HG03039 (cell line): Measurements from ENCODE around the gene NDEL1.

Experiments
- ATAC-seq: cut with Tn5 transposase; IDR thresholded peaks from one replicate; pipeline ENCODE4 v1.9.1; 2021; ENCODE audit warnings: mild to moderate bottlenecking, moderate library complexity; ENCODE audit not compliant: unreplicated experiment

The NDEL1 gene

GRCh38 chr17:8453326-8453725, 17.6 kb downstream of the NDEL1 start:
- ATAC-seq = no peak

GRCh38 chr17:8455665-8456209, 20.1 kb downstream of the NDEL1 start:
- no peak for ATAC-seq

GRCh38 chr17:8458128-8458527, 22.4 kb downstream of the NDEL1 start:
- no peak for ATAC-seq

GRCh38 chr17:8459107-8459506, 23.4 kb downstream of the NDEL1 start:
- no peak for ATAC-seq

- ATAC-seq = no peak
These were observed 24.1 kb downstream of the NDEL1 start for GRCh38 chr17:8459831-8460230.

GRCh38 chr17:8462564-8462963, 26.9 kb downstream of the NDEL1 start:
- ATAC-seq = no peak

- no peak for ATAC-seq
These were observed 27.4 kb downstream of the NDEL1 start for GRCh38 chr17:8463099-8463498.

- ATAC-seq = no peak
These were observed 29.3 kb downstream of the NDEL1 start for GRCh38 chr17:8464941-8465340.

- no peak for ATAC-seq
These were observed 29.7 kb downstream of the NDEL1 start for GRCh38 chr17:8465356-8465755.

- ATAC-seq = no peak
These were observed 30.1 kb downstream of the NDEL1 start for GRCh38 chr17:8465759-8466158.

- no peak for ATAC-seq
These were observed 30.8 kb downstream of the NDEL1 start for GRCh38 chr17:8466456-8466855.

GRCh38 chr17:8466873-8467272, 31.2 kb downstream of the NDEL1 start:
- ATAC-seq = no peak

- ATAC-seq = no peak
These were observed 31.8 kb downstream of the NDEL1 start for GRCh38 chr17:8467527-8467926.

GRCh38 chr17:8468127-8468526, 32.4 kb downstream of the NDEL1 start:
- no peak for ATAC-seq

- no peak for ATAC-seq
These were observed 33.3 kb downstream of the NDEL1 start for GRCh38 chr17:8468980-8469379.

- ATAC-seq = no peak
These were observed 34.3 kb downstream of the NDEL1 start for GRCh38 chr17:8469964-8470363.

GRCh38 chr17:8470447-8471047, 34.9 kb downstream of the NDEL1 start:
- ATAC-seq = no peak

- no peak for ATAC-seq
These were observed 37.0 kb downstream of the NDEL1 start for GRCh38 chr17:8472663-8473062.

- ATAC-seq = no peak
These were observed 37.9 kb downstream of the NDEL1 start for GRCh38 chr17:8473451-8474192.

GRCh38 chr17:8474826-8475225, 39.1 kb downstream of the NDEL1 start:
- no peak for ATAC-seq

GRCh38 chr17:8475227-8475626, 39.5 kb downstream of the NDEL1 start:
- ATAC-seq = no peak

- no peak for ATAC-seq
These were observed 40.1 kb downstream of the NDEL1 start for GRCh38 chr17:8475781-8476180.
